ENCODE data around the gene DDR2.
"Not testable (repeated sequence)": the region's sequence is repeated elsewhere in the genome, so short reads cannot be mapped to it uniquely, and the experiment has no call there.

DDR2 gene

GRCh38 chr1:162725301-162725837 lies 93.1 kb downstream of the DDR2 start:
- DNase-seq: no peak

GRCh38 chr1:162726555-162726954 lies 94.3 kb downstream of the DDR2 start:
- no peak for DNase-seq

GRCh38 chr1:162727493-162727892 lies 95.2 kb downstream of the DDR2 start:
- DNase-seq: not testable (repeated sequence)

GRCh38 chr1:162728573-162728972 lies 96.3 kb downstream of the DDR2 start:
- DNase-seq: no peak

- DNase-seq: not testable (repeated sequence)
These were observed 97.0 kb downstream of the DDR2 start for GRCh38 chr1:162729195-162729774.

- DNase-seq: no peak
These were observed 99.8 kb downstream of the DDR2 start for GRCh38 chr1:162732094-162732493.

GRCh38 chr1:162732566-162733335 lies 100.5 kb downstream of the DDR2 start:
- no peak for DNase-seq

- DNase-seq: no peak
These were observed 101.0 kb downstream of the DDR2 start for GRCh38 chr1:162733336-162733590.

- no peak for DNase-seq
These were observed 101.8 kb downstream of the DDR2 start for GRCh38 chr1:162734047-162734446.

- DNase-seq: no peak
These were observed 103.9 kb downstream of the DDR2 start for GRCh38 chr1:162736184-162736583.

GRCh38 chr1:162736633-162737067 lies 104.4 kb downstream of the DDR2 start:
- DNase-seq: no peak

GRCh38 chr1:162740755-162741154 lies 108.5 kb downstream of the DDR2 start:
- no peak for DNase-seq

GRCh38 chr1:162741574-162741973 lies 109.3 kb downstream of the DDR2 start:
- DNase-seq: no peak

- DNase-seq: not testable (repeated sequence)
These were observed 114.1 kb downstream of the DDR2 start for GRCh38 chr1:162746264-162746942.

- no peak for DNase-seq
These were observed 120.9 kb downstream of the DDR2 start for GRCh38 chr1:162753001-162753658.

GRCh38 chr1:162753998-162754585 lies 121.8 kb downstream of the DDR2 start:
- DNase-seq: no peak

GRCh38 chr1:162755306-162755705 lies 123.0 kb downstream of the DDR2 start:
- DNase-seq: no peak

GRCh38 chr1:162756523-162756922 lies 124.3 kb downstream of the DDR2 start:
- no peak for DNase-seq

GRCh38 chr1:162757476-162757875 lies 125.2 kb downstream of the DDR2 start:
- no peak for DNase-seq

- no peak for DNase-seq
These were observed 133.5 kb downstream of the DDR2 start for GRCh38 chr1:162765788-162766187.

- no peak for DNase-seq
These were observed 140.4 kb downstream of the DDR2 start for GRCh38 chr1:162772571-162773154.

GRCh38 chr1:162774007-162774406 lies 141.7 kb downstream of the DDR2 start:
- DNase-seq: no peak

GRCh38 chr1:162779043-162779442 lies 146.8 kb downstream of the DDR2 start:
- no peak for DNase-seq

All from T-helper 9 cell (primary cell).